Pancreas (tissue), 10 donors: ENCODE results near the gene LATS1. TPM values are rescaled to one million over a fixed set of nuclear protein-coding genes. Genes with fewer than 3 reads are reported as not detected.

Source experiments
- ATAC-seq, 4 donors: fragments of 200-7000 bp; cut with Tn5 transposase; one replicate each; pipeline versions ENCODE4 v1.8.0 to v1.9.1; 2020; ENCODE audit warnings: mild to moderate bottlenecking in 4 of 4, moderate library complexity in 4 of 4
- DNase-seq, 6 donors: peaks; one replicate each; pipeline ENCODE4 v3.0.0-alpha.2; 2020
- FAIRE-seq: peaks from 2 replicates; lab custom pipeline; 2012; peaks lifted over from hg19 to GRCh38; lab: Jason Lieb, UNC
- H3K27ac ChIP-seq, 4 donors: fragments of 200-600 bp; sonication (generic); 1 replicate in 3 of 4; 2 replicates in 1 of 4; pipeline versions ENCODE4 v1.5.0 to v1.8.0; 2020
- H3K27me3 ChIP-seq, 4 donors: fragments of 200-600 bp; one replicate each; pipeline ENCODE4 v1.8.0; 2021
- H3K36me3 ChIP-seq, 3 donors: fragments of 200-600 bp; sonication (generic) in 1 of 3; one replicate each; pipeline versions ENCODE4 v1.5.0 to v1.8.0; 2020 to 2021
- H3K4me1 ChIP-seq, 3 donors: fragments of 200-600 bp; one replicate each; pipeline ENCODE4 v1.8.0; 2021
- H3K4me3 ChIP-seq, 4 donors: fragments of 200-600 bp; sonication (generic) in 2 of 4; one replicate each; pipeline versions ENCODE4 v1.5.0 to v1.8.0; 2020 to 2021
- H3K9me3 ChIP-seq, 4 donors: fragments of 200-600 bp; one replicate each; pipeline ENCODE4 v1.8.0; 2021
- WGBS, 2 donors: extraction: QIAGEN DNeasy Blood & Tissue Kit; methylation state at CpG; one replicate each; pipeline ENCODE4 v1.1.7; 2013; 5-methylcytosine and 5-hydroxymethylcytosine counted together
- intact Hi-C, 3 donors: fragments of 100-400 bp; cut with DNase I; formaldehyde crosslinking; loops; one replicate each; pipeline versions ENCODE4 v1.11.1 to v1.14.2; 2022
- polyA plus RNA-seq, 2 donors: library from polyadenylated mRNA; stranded (reverse); fragments of 200-250 nt; gene quantifications; one replicate each; pipeline ENCODE4 v1.2.3, GENCODE V29; 2013
- total RNA-seq, 6 donors: library from RNA; stranded (reverse); fragmentation: NEBNext Ultra II Directional in 4 of 6; extraction: Animal tissue kit (Norgen Biotek cat#: 25700) in 4 of 6; gene quantifications; one replicate each; pipeline versions ENCODE4 v1.2.1 to v1.2.4, GENCODE V29; 2021 to 2023
- TF ChIP-seq, protein P1 (sequence below), 4 donors: fragments of 200-600 bp; sonication (generic) in 3 of 4; IDR thresholded peaks; one replicate each; pipeline versions ENCODE4 v1.5.0 to v1.8.0; 2021; ENCODE audit warnings: antibody characterized with exemption in 4 of 4
- donor health status: healthy with polysubstance abuse.
- donor health status: DM: no; HTN: no; CAD: no; lungs with moderate emphysema.
- donor health status: DM: no; HTN: no; CAD: no.
- donor health status: control.
- donor health status: control.
- donor health status: Bipolar disorder and iron deficiency.
- donor health status: DM: yes; HTN: yes; CAD: no.
- donor health status: DM: no; HTN: no; CAD: no.
- donor health status: DM: no; HTN: no; CAD: no.
- donor health status: DM: yes; HTN: yes; CAD: no.

Gene LATS1
- total and polyA plus RNA-seq, 8 donors, result 5.2 to 17.4 (median 8.9) TPM

DNA sequence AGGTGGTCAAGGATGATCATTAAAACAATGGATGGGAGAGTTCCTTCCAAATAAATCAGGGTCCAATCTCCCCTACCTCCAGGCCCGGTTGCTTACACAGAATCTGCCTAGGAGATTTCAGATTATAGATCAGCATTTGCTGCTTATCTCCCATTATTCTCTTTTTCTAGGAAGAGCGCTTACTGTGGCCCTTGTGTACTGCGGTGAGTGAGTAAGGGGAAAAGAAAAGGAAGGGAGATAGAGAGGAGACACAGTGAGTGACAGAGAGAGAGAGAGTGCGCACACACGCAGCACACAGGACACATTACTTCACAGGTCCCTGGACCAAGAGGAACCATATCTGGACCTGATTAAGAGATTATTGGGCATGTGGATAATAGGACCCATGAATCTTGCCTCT, 6.2 kb downstream of the LATS1 start:
- Histone ChIP-seq H3K36me3 (no peaks in the 10 kb centered on the region), H3K4me1 (peaks cover 16 to 25% (median 20%) of the 10 kb centered on the region in 3 donors), H3K27me3 (no peaks in the 10 kb centered on the region), H3K27ac (no peak overlapping the region), H3K4me3 (no peak overlapping the region), H3K9me3 (no peaks in the 10 kb centered on the region)
- FAIRE-seq (no peak), ATAC-seq (no peak), DNase-seq (no peak)
- TF ChIP-seq, protein P1, sequence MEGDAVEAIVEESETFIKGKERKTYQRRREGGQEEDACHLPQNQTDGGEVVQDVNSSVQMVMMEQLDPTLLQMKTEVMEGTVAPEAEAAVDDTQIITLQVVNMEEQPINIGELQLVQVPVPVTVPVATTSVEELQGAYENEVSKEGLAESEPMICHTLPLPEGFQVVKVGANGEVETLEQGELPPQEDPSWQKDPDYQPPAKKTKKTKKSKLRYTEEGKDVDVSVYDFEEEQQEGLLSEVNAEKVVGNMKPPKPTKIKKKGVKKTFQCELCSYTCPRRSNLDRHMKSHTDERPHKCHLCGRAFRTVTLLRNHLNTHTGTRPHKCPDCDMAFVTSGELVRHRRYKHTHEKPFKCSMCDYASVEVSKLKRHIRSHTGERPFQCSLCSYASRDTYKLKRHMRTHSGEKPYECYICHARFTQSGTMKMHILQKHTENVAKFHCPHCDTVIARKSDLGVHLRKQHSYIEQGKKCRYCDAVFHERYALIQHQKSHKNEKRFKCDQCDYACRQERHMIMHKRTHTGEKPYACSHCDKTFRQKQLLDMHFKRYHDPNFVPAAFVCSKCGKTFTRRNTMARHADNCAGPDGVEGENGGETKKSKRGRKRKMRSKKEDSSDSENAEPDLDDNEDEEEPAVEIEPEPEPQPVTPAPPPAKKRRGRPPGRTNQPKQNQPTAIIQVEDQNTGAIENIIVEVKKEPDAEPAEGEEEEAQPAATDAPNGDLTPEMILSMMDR (IDR thresholded peaks at IDR 0.05), result no peak
- intact Hi-C loops, result no loop called here
- WGBS, 2 donors, result 96 to 98% methylated on average over 5 of the region's 5 CpGs

DNA sequence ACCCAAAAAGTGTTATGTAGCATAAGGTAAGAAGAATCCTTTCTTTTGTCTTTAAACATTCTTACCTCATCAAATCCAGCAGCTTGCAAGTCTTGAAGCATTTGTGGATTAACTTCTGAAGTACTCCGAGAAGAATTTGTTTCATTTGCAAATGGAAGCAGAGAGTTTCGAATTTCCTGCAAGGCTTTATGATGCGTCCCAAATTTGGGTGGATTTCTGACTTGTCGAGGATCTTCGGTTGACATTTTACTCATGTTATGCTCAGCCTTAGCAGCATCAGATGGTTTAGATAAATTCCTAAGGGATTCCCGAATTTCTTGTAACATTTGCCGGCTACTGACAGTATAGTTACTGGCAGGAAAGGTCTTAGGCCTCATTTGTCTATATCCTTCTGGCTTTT, 16.2 kb downstream of the LATS1 start:
- Histone ChIP-seq H3K36me3 (peaks cover 0 to 3% (median 0%) of the 10 kb centered on the region in 3 donors), H3K4me1 (no peaks in the 10 kb centered on the region), H3K9me3 (no peaks in the 10 kb centered on the region), H3K4me3 (no peak overlapping the region), H3K27me3 (no peaks in the 10 kb centered on the region), H3K27ac (no peak overlapping the region)
- TF ChIP-seq, protein P1 (IDR thresholded peaks at IDR 0.05), result no peak
- FAIRE-seq (no peak), DNase-seq (no peak), ATAC-seq (no peak)
- 80 to 82% methylated on average over 7 of the region's 7 CpGs for WGBS, 2 donors
- intact Hi-C loops, result no loop called here

- no peak for FAIRE-seq
- Histone ChIP-seq H3K4me3 (no peak overlapping the region), H3K27me3 (no peaks in the 10 kb centered on the region), H3K27ac (no peak overlapping the region), H3K9me3 (no peaks in the 10 kb centered on the region), H3K36me3 (peaks cover 0 to 8% (median 0%) of the 10 kb centered on the region in 3 donors), H3K4me1 (no peaks in the 10 kb centered on the region)
- TF ChIP-seq, protein P1 (IDR thresholded peaks at IDR 0.05), result no peak
- 96 to 99% methylated on average over 2 of the region's 2 CpGs for WGBS, 2 donors
- no peak for DNase-seq
- ATAC-seq, result no peak
- intact Hi-C loops, result no loop called here
Measured at GRCh38 chr6:149699150-149699549, 18.8 kb downstream of the LATS1 start.

- H3K9me3 ChIP-seq, result no peaks in the 10 kb centered on the region
- peaks cover 0 to 8% (median 0%) of the 10 kb centered on the region in 3 donors for H3K36me3 ChIP-seq
- FAIRE-seq (no peak), ATAC-seq (no peak), DNase-seq (no peak)
- H3K4me1 ChIP-seq, result no peaks in the 10 kb centered on the region
- H3K4me3 ChIP-seq, result no peak overlapping the region
- H3K27me3 ChIP-seq, result no peaks in the 10 kb centered on the region
- 94 to 97% methylated on average over 2 of the region's 2 CpGs for WGBS, 2 donors
- no peak overlapping the region for H3K27ac ChIP-seq
- TF ChIP-seq, protein P1 (IDR thresholded peaks at IDR 0.05), result no peak
- intact Hi-C loops, result no loop called here
Measured at GRCh38 chr6:149698175-149698574, 19.7 kb downstream of the LATS1 start.

DNA sequence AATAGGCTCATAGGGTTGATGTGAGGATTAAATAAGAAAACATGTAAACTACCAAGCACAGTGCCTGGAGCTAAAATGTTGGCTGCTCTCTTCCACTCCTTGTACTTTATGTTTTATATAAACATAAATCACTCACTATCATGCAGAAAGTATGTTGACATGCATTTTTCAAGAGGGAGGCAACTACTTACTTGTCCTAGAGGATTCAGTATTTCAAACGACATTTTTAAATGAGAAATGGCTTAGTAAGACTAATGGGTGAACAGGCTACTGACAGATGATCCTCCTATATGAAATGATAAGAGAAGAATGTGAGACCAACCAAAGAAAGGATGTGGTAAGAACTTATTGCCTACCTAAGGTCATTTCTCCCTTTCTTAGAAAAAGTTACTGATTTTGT, 21.0 kb downstream of the LATS1 start:
- ATAC-seq, result no peak
- no peaks in the 10 kb centered on the region for H3K9me3 ChIP-seq
- H3K27ac ChIP-seq, result no peak overlapping the region
- no peaks in the 10 kb centered on the region for H3K4me1 ChIP-seq
- intact Hi-C loops, result no loop called here
- no peaks in the 10 kb centered on the region for H3K27me3 ChIP-seq
- 50 to 58% methylated on average over 1 of the region's 1 CpG for WGBS, 2 donors
- no peak overlapping the region for H3K4me3 ChIP-seq
- no peak for DNase-seq
- no peak for FAIRE-seq
- peaks cover 0 to 8% (median 0%) of the 10 kb centered on the region in 3 donors for H3K36me3 ChIP-seq
- TF ChIP-seq, protein P1 (IDR thresholded peaks at IDR 0.05), result no peak
